K562 (cell line): ENCODE results near the gene RBM34. TPM values are rescaled to one million over a fixed set of nuclear protein-coding genes. Genes with fewer than 3 reads are reported as not detected.

Source experiments
- ATAC-seq: fragments of 200-7000 bp; cut with Tn5 transposase; 3 replicates; pipeline ENCODE4 v1.9.1; 2020; ENCODE audit warnings: moderate library complexity
- BruUV-seq: library from RNA; stranded (reverse); fragments of 400-500 nt; replicated peaks from 2 replicates; lab custom pipeline; 2021; lab: Mats Ljungman, UMichigan
- CTCF ChIA-PET: fragments of 300-600 bp; formaldehyde crosslinking; extraction: SDS; loops from one replicate; lab custom pipeline; 2021; ENCODE audit warnings: low intra/inter-chr PET ratio; lab: Yijun Ruan, JAX
- POLR2A ChIA-PET: fragments of 300-600, 350-650 bp; sonication (Branson Sonifier 250); formaldehyde crosslinking; extraction: SDS; loops from one replicate; lab custom pipeline; 2021; ENCODE audit warnings: antibody characterized with exemption, inconsistent platforms; lab: Yijun Ruan, JAX
- DNase-seq, 4 experiments: peaks; one replicate each; pipeline versions ENCODE4 v3.0.0 to v3.0.0-alpha.2; 2011 to 2018; ENCODE audit warnings: low spot score in 3 of 4, mixed read lengths in 3 of 4; ENCODE audit errors: extremely low read depth in 1 of 4
- FAIRE-seq: peaks from 2 replicates; lab custom pipeline; 2011; peaks lifted over from hg19 to GRCh38; lab: Jason Lieb, UNC
- H2AFZ ChIP-seq: 2 replicates; pipeline ENCODE4 v1.6.0; 2011; ENCODE audit warnings: low read depth, low read length, control low read depth, inconsistent platforms
- H3K27ac ChIP-seq: fragments of 200-600 bp; 3 replicates; pipeline ENCODE4 v1.8.0; 2011; ENCODE audit warnings: low read depth, mild to moderate bottlenecking, control low read depth, inconsistent platforms, low read length, moderate library complexity, mixed read lengths; ENCODE audit errors: extremely low read depth
- H3K27me3 ChIP-seq, 2 experiments: fragments of 300-600 bp in 1 of 2; 2 replicates in 1 of 2; 3 replicates in 1 of 2; pipeline versions ENCODE4 v1.6.0 to v1.8.0; 2011; ENCODE audit warnings: inconsistent platforms in 2 of 2, low read length in 2 of 2, mild to moderate bottlenecking in 1 of 2, mixed read lengths in 1 of 2, moderate library complexity in 1 of 2; ENCODE audit not compliant: control insufficient read depth in 2 of 2, insufficient read depth in 2 of 2
- H3K36me3 ChIP-seq: fragments of 300-600 bp; 3 replicates; pipeline ENCODE4 v1.8.0; 2011; ENCODE audit warnings: mild to moderate bottlenecking, low read length, inconsistent platforms; ENCODE audit not compliant: control insufficient read depth, insufficient read depth
- H3K4me1 ChIP-seq, 2 experiments: fragments of 200-600 bp in 1 of 2; replicated peaks in 1 of 2; 2 replicates in 1 of 2; 3 replicates in 1 of 2; pipeline versions ENCODE4 v1.5.1 to v1.8.0; 2011; ENCODE audit warnings: inconsistent platforms in 2 of 2, low read length in 2 of 2, mild to moderate bottlenecking in 1 of 2, mixed read lengths in 1 of 2, moderate library complexity in 1 of 2; ENCODE audit not compliant: control insufficient read depth in 2 of 2, insufficient read depth in 2 of 2
- H3K4me2 ChIP-seq: 2 replicates; pipeline ENCODE4 v1.6.1; 2011; ENCODE audit warnings: low read length, control low read depth, inconsistent platforms, mixed read lengths; ENCODE audit not compliant: insufficient read depth
- H3K4me3 ChIP-seq: fragments of 200-600 bp; sonication (generic), shearing (Covaris generic); 2 replicates; pipeline ENCODE4 v1.5.1; 2016; ENCODE audit warnings: control low read depth, inconsistent platforms
- H3K79me2 ChIP-seq: fragments of 200-600 bp; 3 replicates; pipeline ENCODE4 v1.8.0; 2011; ENCODE audit warnings: low read length, inconsistent platforms; ENCODE audit not compliant: control insufficient read depth, insufficient read depth
- H3K9ac ChIP-seq, 2 experiments: 2 replicates each; pipeline versions ENCODE4 v1.6.0 to v1.6.1; 2011; ENCODE audit warnings: low read depth in 2 of 2, low read length in 2 of 2, control low read depth in 1 of 2, inconsistent platforms in 1 of 2, mild to moderate bottlenecking in 1 of 2, mixed read lengths in 1 of 2; ENCODE audit not compliant: insufficient read depth in 1 of 2
- H3K9me1 ChIP-seq: one replicate; pipeline ENCODE4 v1.6.0; 2011; ENCODE audit warnings: inconsistent platforms, mild to moderate bottlenecking, low read length, moderate library complexity; ENCODE audit not compliant: control insufficient read depth, insufficient read depth
- H3K9me3 ChIP-seq: replicated peaks from 2 replicates; pipeline ENCODE4 v1.5.1; 2011; ENCODE audit warnings: low read depth, low read length, inconsistent platforms; ENCODE audit not compliant: control insufficient read depth, insufficient read depth
- H4K20me1 ChIP-seq: replicated peaks from 2 replicates; pipeline ENCODE4 v1.6.1; 2011; ENCODE audit warnings: low read length, inconsistent platforms, mixed read lengths; ENCODE audit not compliant: control insufficient read depth, insufficient read depth
- HDAC3 ChIP-seq: fragments of 450-650 bp; IDR thresholded peaks from 2 replicates; pipeline ENCODE4 v1.6.1; 2018; ENCODE audit warnings: borderline replicate concordance, mild to moderate bottlenecking, moderate library complexity; ENCODE audit not compliant: partially characterized antibody
- POLR2A ChIP-seq: fragments of 450-650 bp; conservative IDR thresholded peaks from 2 replicates; pipeline ENCODE4 v1.6.1; 2016
- WGBS: fragments of 100-300 bp; shearing (Covaris generic); methylation state at CpG from one replicate; pipeline ENCODE4 v1.1.6; 2016; ENCODE audit warnings: low coverage, mixed read lengths; ENCODE audit not compliant: insufficient coverage; ENCODE audit errors: missing lambda C conversion rate; 5-methylcytosine and 5-hydroxymethylcytosine counted together
- in situ Hi-C: fragments of 300-500 bp; cut with MboI; formaldehyde crosslinking; loops from 4 replicates; pipeline ENCODE4 v1.15.0; 2018; ENCODE audit warnings: inconsistent platforms, mixed read lengths
- intact Hi-C: fragments of 100-400 bp; cut with micrococcal nuclease; formaldehyde crosslinking; loops from 2 replicates; pipeline ENCODE4 v1.14.2; 2022
- polyA plus RNA-seq, 8 experiments: library from polyadenylated mRNA; depleted of rRNA in 4 of 8; stranded (reverse) in 5 of 8; unstranded in 3 of 8; fragments of >200 nt; fragmentation: Nextera tagmentation in 2 of 8; fragmentation: Illumina TruSeq in 1 of 8; extraction: Ambion mirVana in 2 of 8; extraction: Trizol in 1 of 8; gene quantifications; 2 replicates each; pipeline versions ENCODE4 v1.2.1 to v1.2.3, GENCODE V29; 2011 to 2014; ENCODE audit warnings: inconsistent platforms in 1 of 8, missing spikeins in 1 of 8
- total RNA-seq, 7 experiments: library from RNA; depleted of rRNA in 6 of 7; stranded (reverse); fragments of >200 nt in 6 of 7; fragmentation: Illumina TruSeq in 2 of 7; extraction: Trizol in 2 of 7; gene quantifications; 2 replicates each; pipeline versions ENCODE4 v1.2.1 to v1.2.3, GENCODE V29; 2011 to 2021; ENCODE audit warnings: low replicate concordance in 1 of 7
- TF ChIP-seq, protein P1 (sequence below): sonication (generic); formaldehyde crosslinking; IDR thresholded peaks from 2 replicates; pipeline ENCODE4 v1.8.1; 2022; ENCODE audit warnings: missing genetic modification reagents

RBM34 gene
- total and polyA plus RNA-seq, 9 of the 15 experiments (the other 6 are each of a cell fraction or from before 2014, with no cell fraction given), result 64.0 to 178 (median 124) TPM

GRCh38 chr1:235130766-235131270, 30.2 kb downstream of the RBM34 start:
- Histone ChIP-seq H2AFZ (no peak overlapping the region), H3K9ac (no peak overlapping the region), H3K9me1 (no peaks in the 10 kb centered on the region), H4K20me1 (peaks cover 14% of the 10 kb centered on the region; the same call in 1 of the 2 replicates)
- in situ Hi-C loops, result no loop called here
- WGBS, result 76% methylated on average over 7 of the region's 7 CpGs
- TF ChIP-seq HDAC3 (no peak), POLR2A (peak; percentile 46; the same call in 1 of the 2 replicates)
- TF ChIP-seq, protein P1, sequence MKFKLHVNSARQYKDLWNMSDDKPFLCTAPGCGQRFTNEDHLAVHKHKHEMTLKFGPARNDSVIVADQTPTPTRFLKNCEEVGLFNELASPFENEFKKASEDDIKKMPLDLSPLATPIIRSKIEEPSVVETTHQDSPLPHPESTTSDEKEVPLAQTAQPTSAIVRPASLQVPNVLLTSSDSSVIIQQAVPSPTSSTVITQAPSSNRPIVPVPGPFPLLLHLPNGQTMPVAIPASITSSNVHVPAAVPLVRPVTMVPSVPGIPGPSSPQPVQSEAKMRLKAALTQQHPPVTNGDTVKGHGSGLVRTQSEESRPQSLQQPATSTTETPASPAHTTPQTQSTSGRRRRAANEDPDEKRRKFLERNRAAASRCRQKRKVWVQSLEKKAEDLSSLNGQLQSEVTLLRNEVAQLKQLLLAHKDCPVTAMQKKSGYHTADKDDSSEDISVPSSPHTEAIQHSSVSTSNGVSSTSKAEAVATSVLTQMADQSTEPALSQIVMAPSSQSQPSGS (CRISPR knock-in tag), result no peak
- TF ChIP-seq, all 486 proteins: peak for 1
- Histone ChIP-seq H3K4me2 (no peak overlapping the region), H3K9me3 (no peaks in the 10 kb centered on the region), H3K4me1 (peaks cover 6 to 7% of the 10 kb centered on the region in 2 experiments; a peak in 4 of 5 replicates), H3K4me3 (no peak overlapping the region), H3K79me2 (peaks cover 33% of the 10 kb centered on the region), H3K36me3 (peaks cover 60% of the 10 kb centered on the region), H3K27ac (no peak overlapping the region), H3K27me3 (no peaks in the 10 kb centered on the region)
- ChIA-PET CTCF (no interaction called here), POLR2A (interaction anchor here (0.6 to 2.6 kb wide), 4 partner anchors 9 to 58 kb away, joined by 3 to 20 read pairs (median 5); no protein-coding TSS in a partner anchor)
- DNase-seq (no peak), ATAC-seq (no peak), FAIRE-seq (no peak)
- intact Hi-C loops, result no loop called here
- BruUV-seq, result no TSS peak
